ENCODE data around the gene FERMT1. TPM values are rescaled to one million over a fixed set of nuclear protein-coding genes. Genes with fewer than 3 reads are reported as not detected.
"Not testable (repeated sequence)": the region's sequence is repeated elsewhere in the genome, so short reads cannot be mapped to it uniquely, and the experiment has no call there.

FERMT1 gene
- total RNA-seq, 4 donors from 2014 or later = under 0.01 to 8.5 (median 4.2) TPM

- Histone ChIP-seq H3K9me3 (no peaks in the 10 kb centered on the region), H3K27me3 (peaks cover 0 to 3% of the 10 kb centered on the region in 2 donors), H3K4me1 (peaks cover 0 to 4% of the 10 kb centered on the region in 2 donors), H3K4me3 (no peak overlapping the region), H3K36me3 (no peaks in the 10 kb centered on the region), H3K27ac (no peak overlapping the region)
- no peak for DNase-seq
- intact Hi-C loops (cut with DNase I; ENCODE audit: low total_unique reads) = no loop called here
- no peak for TF ChIP-seq CTCF (IDR thresholded peaks at IDR 0.05)
- no peak for TF ChIP-seq POLR2A (IDR thresholded peaks at IDR 0.05)
Measured at GRCh38 chr20:6057139-6057538, 65.7 kb downstream of the FERMT1 start.

GRCh38 chr20:6055981-6056569 is 66.8 kb downstream of the FERMT1 start:
- intact Hi-C loops (cut with DNase I; ENCODE audit: low total_unique reads) = no loop called here
- no peaks in the 10 kb centered on the region for H3K36me3 ChIP-seq
- no peaks in the 10 kb centered on the region for H3K9me3 ChIP-seq
- peaks cover 0 to 6% of the 10 kb centered on the region in 2 donors for H3K4me1 ChIP-seq
- TF ChIP-seq CTCF (IDR thresholded peaks at IDR 0.05) = no peak
- TF ChIP-seq POLR2A (IDR thresholded peaks at IDR 0.05) = no peak
- no peak overlapping the region for H3K4me3 ChIP-seq
- no peak for DNase-seq
- peaks cover 0 to 5% of the 10 kb centered on the region in 2 donors for H3K27me3 ChIP-seq
- H3K27ac ChIP-seq = no peak overlapping the region

GRCh38 chr20:6055161-6055783 is 67.6 kb downstream of the FERMT1 start:
- no peaks in the 10 kb centered on the region for H3K9me3 ChIP-seq
- no peak for DNase-seq
- peaks cover 0 to 6% of the 10 kb centered on the region in 2 donors for H3K4me1 ChIP-seq
- H3K4me3 ChIP-seq = no peak overlapping the region
- TF ChIP-seq CTCF (IDR thresholded peaks at IDR 0.05) (no peak), POLR2A (IDR thresholded peaks at IDR 0.05) (no peak)
- H3K27ac ChIP-seq = no peak overlapping the region
- peaks cover 0 to 5% of the 10 kb centered on the region in 2 donors for H3K27me3 ChIP-seq
- intact Hi-C loops (cut with DNase I; ENCODE audit: low total_unique reads) = no loop called here
- no peaks in the 10 kb centered on the region for H3K36me3 ChIP-seq

GRCh38 chr20:6054689-6055051 is 68.2 kb downstream of the FERMT1 start:
- intact Hi-C loops (cut with DNase I; ENCODE audit: low total_unique reads); H3K27me3 ChIP-seq; H3K27ac ChIP-seq; H3K36me3 ChIP-seq; H3K9me3 ChIP-seq; H3K4me1 ChIP-seq; DNase-seq; H3K4me3 ChIP-seq: not testable (repeated sequence)

GRCh38 chr20:6053776-6054688 is 68.8 kb downstream of the FERMT1 start, which contains the start of gene LRRN4:
LRRN4 (minus strand) TSS chr20:6054060; CDS start chr20:6052799, 1,261 bp downstream.
- Histone ChIP-seq H3K4me3 (no peak within 1 kb of the TSS), H3K27ac (no peak within 1 kb of the TSS), H3K36me3 (no peaks in the 10 kb centered on the region), H3K27me3 (peaks cover 0 to 5% of the 10 kb centered on the region in 2 donors), H3K9me3 (no peaks in the 10 kb centered on the region), H3K4me1 (peaks cover 0 to 6% of the 10 kb centered on the region in 2 donors)
- TF ChIP-seq CTCF (IDR thresholded peaks at IDR 0.05) = no peak
- no peak for TF ChIP-seq POLR2A (IDR thresholded peaks at IDR 0.05)
- intact Hi-C loops (cut with DNase I; ENCODE audit: low total_unique reads) = no loop called here
- no peak for DNase-seq
